Skeletal muscle tissue (tissue), 4 donors: ENCODE measurements around the gene DNMT3B. TPM values are rescaled to one million over a fixed set of nuclear protein-coding genes. Genes with fewer than 3 reads are reported as not detected.
"Not testable (repeated sequence)": the region's sequence is repeated elsewhere in the genome, so short reads cannot be mapped to it uniquely, and the experiment has no call there.

Source experiments
- H3K27ac ChIP-seq: one replicate; pipeline ENCODE4 v1.7.0; 2013; ENCODE audit warnings: mild to moderate bottlenecking, low read depth, low read length, inconsistent platforms
- H3K27me3 ChIP-seq, 3 donors: one replicate each; pipeline ENCODE4 v1.7.0; 2013; ENCODE audit warnings: low read length in 3 of 3; ENCODE audit not compliant: control insufficient read depth in 3 of 3, insufficient read depth in 3 of 3
- H3K36me3 ChIP-seq, 3 donors: one replicate each; pipeline ENCODE4 v1.7.0; 2013; ENCODE audit warnings: low read length in 3 of 3; ENCODE audit not compliant: control insufficient read depth in 3 of 3, insufficient read depth in 3 of 3
- H3K4me1 ChIP-seq, 3 donors: one replicate each; pipeline ENCODE4 v1.7.0; 2013; ENCODE audit warnings: low read length in 3 of 3, mild to moderate bottlenecking in 3 of 3; ENCODE audit not compliant: control insufficient read depth in 3 of 3, insufficient read depth in 3 of 3
- H3K4me3 ChIP-seq, 3 donors: one replicate each; pipeline ENCODE4 v1.7.0; 2013; ENCODE audit warnings: low read length in 3 of 3
- H3K9ac ChIP-seq, 3 donors: one replicate each; pipeline ENCODE4 v1.7.0; 2013; ENCODE audit warnings: low read length in 3 of 3, mild to moderate bottlenecking in 3 of 3, moderate library complexity in 2 of 3, low read depth in 1 of 3
- H3K9me3 ChIP-seq, 3 donors: one replicate each; pipeline ENCODE4 v1.7.0; 2013; ENCODE audit warnings: low read length in 3 of 3; ENCODE audit not compliant: control insufficient read depth in 3 of 3
- total RNA-seq: library from RNA; depleted of rRNA; stranded (reverse); fragments of >200 nt; gene quantifications from one replicate; pipeline ENCODE4 v1.2.3, GENCODE V29; 2014
- donor health status: Osteomylitis.

Gene DNMT3B
- total RNA-seq, 1 donor from 2014 or later, result 2.1 TPM

GRCh38 chr20:32790751-32791057, 28.5 kb downstream of the DNMT3B start:
- H3K4me3 ChIP-seq, result no peak overlapping the region
- H3K4me1 ChIP-seq, result peaks cover 11 to 20% (median 14%) of the 10 kb centered on the region in 3 donors
- H3K36me3 ChIP-seq, result no peaks in the 10 kb centered on the region
- no peaks in the 10 kb centered on the region for H3K27me3 ChIP-seq
- H3K9me3 ChIP-seq, result no peaks in the 10 kb centered on the region
- no peak overlapping the region for H3K9ac ChIP-seq
- no peak overlapping the region for H3K27ac ChIP-seq

GRCh38 chr20:32792316-32792715, 30.1 kb downstream of the DNMT3B start:
- Histone ChIP-seq H3K27me3 (no peaks in the 10 kb centered on the region), H3K9ac (no peak overlapping the region), H3K36me3 (no peaks in the 10 kb centered on the region), H3K9me3 (no peaks in the 10 kb centered on the region), H3K4me3 (no peak overlapping the region), H3K4me1 (peaks cover 10 to 17% (median 12%) of the 10 kb centered on the region in 3 donors), H3K27ac (no peak overlapping the region)

- Histone ChIP-seq H3K27ac (no peak overlapping the region), H3K4me1 (peaks cover 10 to 17% (median 12%) of the 10 kb centered on the region in 3 donors), H3K4me3 (no peak overlapping the region), H3K36me3 (no peaks in the 10 kb centered on the region), H3K9ac (no peak overlapping the region), H3K27me3 (no peaks in the 10 kb centered on the region), H3K9me3 (no peaks in the 10 kb centered on the region)
These were observed 30.7 kb downstream of the DNMT3B start for GRCh38 chr20:32792731-32793458.

- Histone ChIP-seq H3K4me1 (peaks cover 10 to 14% (median 12%) of the 10 kb centered on the region in 3 donors), H3K9ac (no peak overlapping the region), H3K27me3 (no peaks in the 10 kb centered on the region), H3K27ac (no peak overlapping the region), H3K4me3 (no peak overlapping the region), H3K36me3 (peaks cover 4 to 5% (median 4%) of the 10 kb centered on the region in 3 donors), H3K9me3 (no peaks in the 10 kb centered on the region)
These were observed 34.3 kb downstream of the DNMT3B start for GRCh38 chr20:32796383-32796948.

GRCh38 chr20:32796981-32797451, 34.8 kb downstream of the DNMT3B start:
- H3K4me3 ChIP-seq, result no peak overlapping the region
- peaks cover 4 to 5% (median 4%) of the 10 kb centered on the region in 3 donors for H3K36me3 ChIP-seq
- H3K4me1 ChIP-seq, result peaks cover 10 to 14% (median 12%) of the 10 kb centered on the region in 3 donors
- H3K9ac ChIP-seq, result peak overlapping the region in 2 of 3 donors; percentile 6 to 8
- H3K9me3 ChIP-seq, result no peaks in the 10 kb centered on the region
- no peaks in the 10 kb centered on the region for H3K27me3 ChIP-seq
- no peak overlapping the region for H3K27ac ChIP-seq

GRCh38 chr20:32797571-32797970, 35.4 kb downstream of the DNMT3B start:
- not testable (repeated sequence) for H3K27me3 ChIP-seq, H3K9me3 ChIP-seq, H3K27ac ChIP-seq, H3K36me3 ChIP-seq, H3K4me3 ChIP-seq
- Histone ChIP-seq H3K4me1 (peaks cover 10 to 12% (median 12%) of the 10 kb centered on the region in 3 donors), H3K9ac (peak overlapping the region in 1 of 3 donors; percentile 6)

GRCh38 chr20:32798046-32798981, 36.1 kb downstream of the DNMT3B start:
- Histone ChIP-seq H3K4me3 (no peak overlapping the region), H3K27ac (no peak overlapping the region)

GRCh38 chr20:32803092-32803491, 40.9 kb downstream of the DNMT3B start:
- Histone ChIP-seq H3K4me3 (no peak overlapping the region), H3K36me3 (peaks cover 4 to 11% (median 4%) of the 10 kb centered on the region in 3 donors), H3K4me1 (no peaks in the 10 kb centered on the region), H3K27ac (no peak overlapping the region), H3K9ac (no peak overlapping the region), H3K9me3 (no peaks in the 10 kb centered on the region), H3K27me3 (no peaks in the 10 kb centered on the region)

More at GRCh38 chr20:32798046-32798981, 36.1 kb downstream of the DNMT3B start:
- Histone ChIP-seq H3K9ac (no peak overlapping the region), H3K4me1 (peaks cover 9 to 12% (median 10%) of the 10 kb centered on the region in 3 donors), H3K36me3 (peaks cover 4 to 9% (median 4%) of the 10 kb centered on the region in 3 donors), H3K9me3 (no peaks in the 10 kb centered on the region), H3K27me3 (no peaks in the 10 kb centered on the region)

GRCh38 chr20:32804022-32804715, 42.0 kb downstream of the DNMT3B start:
- Histone ChIP-seq H3K36me3 (peaks cover 4 to 11% (median 4%) of the 10 kb centered on the region in 3 donors), H3K4me3 (no peak overlapping the region), H3K9me3 (no peaks in the 10 kb centered on the region), H3K9ac (no peak overlapping the region), H3K27me3 (no peaks in the 10 kb centered on the region), H3K27ac (no peak overlapping the region), H3K4me1 (no peaks in the 10 kb centered on the region)
